MCF 10A (cell line): ENCODE measurements around the gene PTPRM. TPM values are rescaled to one million over a fixed set of nuclear protein-coding genes. Genes with fewer than 3 reads are reported as not detected.

Source experiments
- BruUV-seq: library from RNA; stranded (reverse); fragments of 400-500 nt; replicated peaks from 2 replicates; lab custom pipeline; 2021; lab: Mats Ljungman, UMichigan
- CTCF ChIA-PET: fragments of 300-600 bp; sonication (Branson Sonifier 250); formaldehyde crosslinking; extraction: SDS; loops from one replicate; lab custom pipeline; 2021; ENCODE audit warnings: antibody characterized with exemption, inconsistent platforms; lab: Yijun Ruan, JAX
- POLR2A ChIA-PET: fragments of 300-600, 350-650 bp; sonication (Branson Sonifier 250); formaldehyde crosslinking; extraction: SDS; loops from one replicate; lab custom pipeline; 2020; ENCODE audit warnings: antibody characterized with exemption, inconsistent platforms; lab: Yijun Ruan, JAX
- DNase-seq: peaks from one replicate; pipeline ENCODE4 v3.0.0-alpha.2; 2018; ENCODE audit not compliant: unreplicated experiment
- H3K27ac Mint-ChIP-seq: one replicate; pipeline ENCODE4 v1.8.0; 2022; ENCODE audit warnings: mild to moderate bottlenecking, low read depth, mixed read lengths; ENCODE audit not compliant: unreplicated experiment
- H3K27me3 Mint-ChIP-seq: one replicate; pipeline ENCODE4 v1.8.0; 2022; ENCODE audit warnings: mixed read lengths; ENCODE audit not compliant: insufficient read depth, unreplicated experiment
- H3K36me3 Mint-ChIP-seq: one replicate; pipeline ENCODE4 v1.8.0; 2022; ENCODE audit warnings: mild to moderate bottlenecking, moderate library complexity, mixed read lengths; ENCODE audit not compliant: insufficient read depth, unreplicated experiment
- H3K4me1 Mint-ChIP-seq: one replicate; pipeline ENCODE4 v1.8.0; 2022; ENCODE audit warnings: mixed read lengths; ENCODE audit not compliant: insufficient read depth, unreplicated experiment
- H3K4me3 Mint-ChIP-seq: one replicate; pipeline ENCODE4 v1.8.0; 2022; ENCODE audit warnings: mild to moderate bottlenecking, moderate library complexity, mixed read lengths; ENCODE audit not compliant: unreplicated experiment
- H3K9me3 Mint-ChIP-seq: one replicate; pipeline ENCODE4 v1.8.0; 2022; ENCODE audit warnings: mixed read lengths; ENCODE audit not compliant: unreplicated experiment
- intact Hi-C: fragments of 100-400 bp; cut with micrococcal nuclease; formaldehyde crosslinking; loops from 2 replicates; pipeline ENCODE4 v1.14.1; 2022
- total RNA-seq: library from RNA; stranded (reverse); gene quantifications from 2 replicates; pipeline ENCODE4 v1.2.3, GENCODE V29; 2022
- TF ChIP-seq, protein P1 (sequence below): fragments of 200-600 bp; IDR thresholded peaks from one replicate; pipeline ENCODE4 v1.8.0; 2022; ENCODE audit warnings: antibody characterized with exemption, mild to moderate bottlenecking; ENCODE audit not compliant: unreplicated experiment

The PTPRM gene
- total RNA-seq, 1 experiment from 2014 or later = 82.8 TPM

DNA sequence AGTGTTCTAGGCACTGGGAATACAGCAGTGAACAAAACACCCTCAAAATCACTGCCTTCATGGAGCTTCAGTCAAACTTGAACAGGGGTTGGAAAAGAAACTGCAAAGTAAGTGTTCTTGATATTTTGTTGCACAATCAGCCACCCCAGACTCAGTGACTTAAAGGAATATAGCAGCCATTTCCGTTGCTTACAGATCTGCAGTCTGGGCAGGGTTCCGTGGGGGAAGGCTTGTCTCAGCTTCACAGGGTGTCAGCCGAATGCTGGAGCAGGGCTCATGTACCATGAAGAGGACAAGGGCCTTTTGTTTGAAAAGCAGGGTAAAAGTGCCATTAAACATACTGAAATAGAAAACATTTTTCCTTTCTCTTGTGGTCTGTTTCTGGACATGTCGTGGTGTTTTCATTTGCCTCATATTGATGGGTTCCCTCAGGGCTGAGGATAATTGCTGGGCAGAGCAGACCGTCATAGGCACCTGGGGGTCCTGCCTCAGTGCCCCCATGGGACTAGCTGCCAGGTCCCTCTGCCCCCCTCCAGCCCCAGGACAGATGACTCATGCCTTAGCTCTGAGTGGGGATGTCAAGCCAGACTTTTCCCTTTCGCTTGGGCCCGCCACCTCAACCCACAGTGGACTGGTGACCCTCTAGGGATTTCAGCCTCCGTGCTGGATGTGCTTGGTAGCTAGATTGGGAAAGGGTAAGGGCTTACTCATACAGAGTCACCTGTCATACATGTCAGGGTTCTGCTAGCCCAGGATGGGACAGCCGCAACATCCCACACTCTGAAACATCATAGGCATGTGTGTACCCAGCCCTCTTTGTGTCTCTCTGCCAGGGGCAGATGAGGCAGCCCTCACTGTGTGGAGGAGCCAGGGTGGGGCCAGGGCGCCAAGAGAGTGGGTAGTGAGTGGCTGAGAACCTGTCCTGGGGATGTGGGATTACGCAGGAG lies 96.5 kb downstream of the PTPRM start:
- Mint-ChIP-seq H3K27me3 (no peaks in the 10 kb centered on the region), H3K36me3 (peaks cover 6% of the 10 kb centered on the region), H3K9me3 (no peaks in the 10 kb centered on the region), H3K4me1 (peaks cover 4% of the 10 kb centered on the region), H3K4me3 (no peak overlapping the region), H3K27ac (no peak overlapping the region)
- intact Hi-C loops = no loop called here
- POLR2A ChIA-PET = no interaction called here
- no TSS peak for BruUV-seq
- DNase-seq = no peak
- TF ChIP-seq, protein P1, sequence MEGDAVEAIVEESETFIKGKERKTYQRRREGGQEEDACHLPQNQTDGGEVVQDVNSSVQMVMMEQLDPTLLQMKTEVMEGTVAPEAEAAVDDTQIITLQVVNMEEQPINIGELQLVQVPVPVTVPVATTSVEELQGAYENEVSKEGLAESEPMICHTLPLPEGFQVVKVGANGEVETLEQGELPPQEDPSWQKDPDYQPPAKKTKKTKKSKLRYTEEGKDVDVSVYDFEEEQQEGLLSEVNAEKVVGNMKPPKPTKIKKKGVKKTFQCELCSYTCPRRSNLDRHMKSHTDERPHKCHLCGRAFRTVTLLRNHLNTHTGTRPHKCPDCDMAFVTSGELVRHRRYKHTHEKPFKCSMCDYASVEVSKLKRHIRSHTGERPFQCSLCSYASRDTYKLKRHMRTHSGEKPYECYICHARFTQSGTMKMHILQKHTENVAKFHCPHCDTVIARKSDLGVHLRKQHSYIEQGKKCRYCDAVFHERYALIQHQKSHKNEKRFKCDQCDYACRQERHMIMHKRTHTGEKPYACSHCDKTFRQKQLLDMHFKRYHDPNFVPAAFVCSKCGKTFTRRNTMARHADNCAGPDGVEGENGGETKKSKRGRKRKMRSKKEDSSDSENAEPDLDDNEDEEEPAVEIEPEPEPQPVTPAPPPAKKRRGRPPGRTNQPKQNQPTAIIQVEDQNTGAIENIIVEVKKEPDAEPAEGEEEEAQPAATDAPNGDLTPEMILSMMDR = no peak
- CTCF ChIA-PET = interaction anchor here (0.5 kb wide), 1 partner anchor 1049 kb away, joined by 3 read pairs; no protein-coding TSS in a partner anchor

DNA sequence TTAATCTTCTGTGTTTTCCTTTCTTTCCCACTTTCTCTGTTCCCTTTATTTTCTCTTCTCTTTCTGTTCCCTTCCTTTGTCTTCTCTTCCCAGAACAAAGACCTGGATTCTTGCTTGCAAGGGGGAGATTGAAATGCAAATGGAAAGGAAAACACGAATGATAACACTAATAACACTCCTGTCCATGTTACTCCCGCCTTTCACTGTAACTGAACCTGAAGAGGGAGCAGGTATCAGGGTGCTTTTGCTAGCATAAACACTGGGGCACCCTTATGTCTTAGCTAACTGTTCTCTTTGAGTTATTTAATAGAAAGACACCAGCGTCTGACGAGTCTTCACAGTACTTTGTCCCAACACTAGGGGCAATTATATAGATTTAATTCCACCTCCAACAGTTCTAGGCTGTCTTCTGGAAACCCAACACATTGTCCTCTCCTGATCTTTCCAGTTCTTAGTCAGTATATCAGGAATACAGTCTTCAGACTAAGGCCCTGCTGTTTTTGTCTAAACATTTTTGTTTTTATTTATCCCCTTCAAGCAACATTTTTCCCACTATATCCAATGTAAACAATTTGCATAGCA lies 99.2 kb downstream of the PTPRM start:
- no peaks in the 10 kb centered on the region for H3K4me1 Mint-ChIP-seq
- intact Hi-C loops = no loop called here
- ChIA-PET CTCF (interaction anchor here (0.6 kb wide), 1 partner anchor 12 kb away, joined by 3 read pairs; no protein-coding TSS in a partner anchor), POLR2A (no interaction called here)
- H3K9me3 Mint-ChIP-seq = no peaks in the 10 kb centered on the region
- H3K27me3 Mint-ChIP-seq = no peaks in the 10 kb centered on the region
- H3K4me3 Mint-ChIP-seq = no peak overlapping the region
- DNase-seq = no peak
- no TSS peak for BruUV-seq
- TF ChIP-seq, protein P1 = no peak
- H3K27ac Mint-ChIP-seq = no peak overlapping the region
- peaks cover 3% of the 10 kb centered on the region for H3K36me3 Mint-ChIP-seq

DNA sequence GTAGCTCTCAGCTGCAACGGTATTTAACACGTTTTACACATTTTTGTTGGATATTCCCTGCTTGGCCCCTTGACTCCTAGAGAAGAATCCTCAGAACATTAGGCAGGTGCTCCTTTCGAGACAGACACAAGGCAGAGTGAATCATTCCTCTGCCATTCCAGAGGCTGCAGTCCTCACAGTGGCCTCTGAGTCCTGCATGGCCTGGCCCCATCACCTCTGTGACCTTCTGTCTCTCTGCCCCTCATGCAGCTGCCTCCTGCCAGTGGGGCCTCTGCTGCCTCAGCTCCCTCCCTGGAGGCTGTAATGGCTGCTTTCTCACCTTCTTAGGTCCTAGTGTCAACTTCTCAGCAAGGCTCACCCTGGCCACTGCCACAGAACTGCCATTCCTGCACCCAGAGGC lies 101.3 kb downstream of the PTPRM start:
- CTCF ChIA-PET = interaction anchor here (0.6 to 1.1 kb wide), 3 partner anchors 14 to 395 kb away, joined by 3 to 4 read pairs (median 3); no protein-coding TSS in a partner anchor
- no TSS peak for BruUV-seq
- no peaks in the 10 kb centered on the region for H3K27me3 Mint-ChIP-seq
- H3K4me1 Mint-ChIP-seq = no peaks in the 10 kb centered on the region
- no peaks in the 10 kb centered on the region for H3K9me3 Mint-ChIP-seq
- H3K4me3 Mint-ChIP-seq = no peak overlapping the region
- no peak for DNase-seq
- POLR2A ChIA-PET = no interaction called here
- no peaks in the 10 kb centered on the region for H3K36me3 Mint-ChIP-seq
- intact Hi-C loops = no loop called here
- TF ChIP-seq, protein P1 = no peak
- no peak overlapping the region for H3K27ac Mint-ChIP-seq

DNA sequence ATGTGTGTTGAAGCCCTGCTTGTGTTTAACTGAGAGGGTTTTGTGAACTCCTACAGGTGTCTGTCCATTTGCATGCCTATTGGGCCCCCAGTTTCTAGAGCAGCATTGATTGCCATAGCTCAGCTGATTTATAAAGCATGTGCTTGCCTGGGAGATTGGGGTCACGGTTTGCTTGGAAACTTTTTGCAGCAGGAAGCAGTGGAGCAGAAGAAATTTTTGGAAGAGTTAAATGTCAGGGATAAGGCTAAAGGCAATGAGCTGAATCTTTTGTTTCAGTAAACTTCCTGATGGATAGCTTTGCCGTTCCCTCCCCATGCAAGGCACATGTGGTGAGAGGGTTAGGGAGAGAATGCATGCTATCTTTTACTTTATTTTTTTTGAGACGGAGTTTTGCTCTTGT lies 102.2 kb downstream of the PTPRM start:
- H3K36me3 Mint-ChIP-seq = no peaks in the 10 kb centered on the region
- BruUV-seq = no TSS peak
- no peak for DNase-seq
- CTCF ChIA-PET = interaction anchor here (0.7 to 1.1 kb wide), 2 partner anchors 28 to 396 kb away, joined by 3 to 4 read pairs; no protein-coding TSS in a partner anchor
- TF ChIP-seq, protein P1 = no peak
- no peaks in the 10 kb centered on the region for H3K4me1 Mint-ChIP-seq
- intact Hi-C loops = no loop called here
- no peak overlapping the region for H3K27ac Mint-ChIP-seq
- H3K4me3 Mint-ChIP-seq = no peak overlapping the region
- no peaks in the 10 kb centered on the region for H3K9me3 Mint-ChIP-seq
- POLR2A ChIA-PET = no interaction called here
- no peaks in the 10 kb centered on the region for H3K27me3 Mint-ChIP-seq
